GM12878 (cell line): ENCODE data around the gene THAP3. TPM values are rescaled to one million over a fixed set of nuclear protein-coding genes. Genes with fewer than 3 reads are reported as not detected.

Experiments
- ATAC-seq: fragments of 200-7000 bp; cut with Tn5 transposase; 3 replicates; pipeline ENCODE4 v1.9.1; 2020; ENCODE audit warnings: mild to moderate bottlenecking, moderate library complexity
- BruUV-seq: library from RNA; stranded (reverse); fragments of 400-500 nt; replicated peaks from 2 replicates; lab custom pipeline; 2021; lab: Mats Ljungman, UMichigan
- CTCF ChIA-PET: fragments of 300-600 bp; sonication (Branson Sonifier 250); formaldehyde crosslinking; extraction: SDS; loops from one replicate; lab custom pipeline; 2021; ENCODE audit warnings: inconsistent platforms; lab: Yijun Ruan, JAX
- POLR2A ChIA-PET: fragments of 350-600 bp; formaldehyde crosslinking; extraction: SDS; loops from one replicate; lab custom pipeline; 2021; ENCODE audit warnings: inconsistent platforms; lab: Charles Lee
- RAD21 ChIA-PET: fragments of 300-600 bp; sonication (Branson Sonifier 250); formaldehyde crosslinking; loops from one replicate; lab custom pipeline; 2023; ENCODE audit warnings: antibody characterized with exemption; ENCODE audit not compliant: unreplicated experiment; lab: Charles Lee
- SMC1A ChIA-PET: fragments of 300-600 bp; sonication (Branson Sonifier 250); formaldehyde crosslinking; loops from one replicate; lab custom pipeline; 2023; ENCODE audit not compliant: unreplicated experiment, uncharacterized antibody; lab: Charles Lee
- DNase-seq: peaks from one replicate; pipeline ENCODE4 v3.0.0-alpha.2; 2011; ENCODE audit warnings: low read depth, low spot score
- FAIRE-seq: peaks from 3 replicates; lab custom pipeline; 2011; peaks lifted over from hg19 to GRCh38; lab: Jason Lieb, UNC
- H2AFZ ChIP-seq: 2 replicates; pipeline ENCODE4 v1.6.0; 2011; ENCODE audit warnings: low read depth, low read length, control low read depth; ENCODE audit not compliant: control insufficient read depth
- H3K27ac ChIP-seq: 2 replicates; pipeline ENCODE4 v1.5.1; 2011; ENCODE audit warnings: control low read depth; ENCODE audit not compliant: control insufficient read depth, insufficient read depth
- H3K27me3 ChIP-seq, 2 experiments: replicated peaks in 1 of 2; 2 replicates each; pipeline versions ENCODE4 v1.6.0 to v1.6.1; 2011; ENCODE audit warnings: low read length in 1 of 2; ENCODE audit not compliant: control insufficient read depth in 2 of 2, insufficient read depth in 2 of 2
- H3K36me3 ChIP-seq, 2 experiments: 2 replicates each; pipeline ENCODE4 v1.5.1; 2011; ENCODE audit warnings: low read length in 1 of 2; ENCODE audit not compliant: control insufficient read depth in 2 of 2, insufficient read depth in 2 of 2
- H3K4me1 ChIP-seq: 2 replicates; pipeline ENCODE4 v1.6.1; 2011; ENCODE audit warnings: mild to moderate bottlenecking, low read length, moderate library complexity, mixed read lengths; ENCODE audit not compliant: control insufficient read depth, insufficient read depth
- H3K4me2 ChIP-seq: 2 replicates; pipeline ENCODE4 v1.6.0; 2011; ENCODE audit warnings: control low read depth; ENCODE audit not compliant: control insufficient read depth, insufficient read depth
- H3K4me3 ChIP-seq: fragments of 200-600 bp; sonication (generic); 2 replicates; pipeline ENCODE4 v1.5.1; 2016
- H3K79me2 ChIP-seq: 2 replicates; pipeline ENCODE4 v1.6.0; 2011; ENCODE audit warnings: low read length; ENCODE audit not compliant: control insufficient read depth, insufficient read depth
- H3K9ac ChIP-seq: 2 replicates; pipeline ENCODE4 v1.8.0; 2011; ENCODE audit warnings: low read length, control low read depth, mixed read lengths; ENCODE audit not compliant: control insufficient read depth, insufficient read depth
- H3K9me3 ChIP-seq: replicated peaks from 3 replicates; pipeline ENCODE4 v1.5.1; 2011; ENCODE audit warnings: mild to moderate bottlenecking, low read length; ENCODE audit not compliant: control insufficient read depth, insufficient read depth
- H4K20me1 ChIP-seq: 2 replicates; pipeline ENCODE4 v1.6.0; 2011; ENCODE audit not compliant: control insufficient read depth, insufficient read depth
- ATF7 ChIP-seq: fragments of 450-650 bp; IDR thresholded peaks from 2 replicates; pipeline ENCODE4 v1.6.1; 2016; ENCODE audit warnings: low read depth, mild to moderate bottlenecking
- BCL3 ChIP-seq: IDR thresholded peaks from 2 replicates; pipeline ENCODE4 v1.6.1; 2011; ENCODE audit warnings: borderline replicate concordance, low read depth, mild to moderate bottlenecking, moderate library complexity, low read length; ENCODE audit not compliant: insufficient read depth, poor library complexity, severe bottlenecking
- CBX3 ChIP-seq: fragments of 200-600 bp; sonication (generic); IDR thresholded peaks from 2 replicates; pipeline ENCODE4 v1.6.1; 2016; ENCODE audit warnings: low read depth, borderline replicate concordance
- EGR1 ChIP-seq, 2 experiments: IDR thresholded peaks; 1 replicate in 1 of 2; 2 replicates in 1 of 2; pipeline ENCODE4 v1.6.1; 2011 to 2012; ENCODE audit warnings: low read depth in 2 of 2, low read length in 2 of 2, borderline replicate concordance in 1 of 2, mild to moderate bottlenecking in 1 of 2, moderate library complexity in 1 of 2
- KAT2A ChIP-seq: conservative IDR thresholded peaks from 2 replicates; pipeline ENCODE4 v1.6.1; 2011; ENCODE audit warnings: low read depth, low read length; ENCODE audit not compliant: control insufficient read depth
- MYC ChIP-seq: IDR thresholded peaks from 2 replicates; pipeline ENCODE4 v1.6.1; 2011; ENCODE audit warnings: mild to moderate bottlenecking, low read length, moderate library complexity, inconsistent platforms; ENCODE audit not compliant: insufficient read depth, insufficient replicate concordance, insufficient read length, severe bottlenecking
- PBX3 ChIP-seq: IDR thresholded peaks from 2 replicates; pipeline ENCODE4 v1.6.1; 2011; ENCODE audit warnings: mild to moderate bottlenecking, low read depth, low read length, moderate library complexity; ENCODE audit not compliant: insufficient replicate concordance
- SIN3A ChIP-seq: IDR thresholded peaks from 2 replicates; pipeline ENCODE4 v1.6.1; 2012; ENCODE audit warnings: low read depth, low read length, improper control_type of control experiment
- SUZ12 ChIP-seq: fragments of 200-600 bp; sonication (generic); IDR thresholded peaks from one replicate; pipeline ENCODE4 v1.6.1; 2018; ENCODE audit warnings: antibody characterized with exemption, mild to moderate bottlenecking; ENCODE audit not compliant: unreplicated experiment
- YY1 ChIP-seq: IDR thresholded peaks from 2 replicates; pipeline ENCODE4 v1.6.1; 2011; ENCODE audit warnings: low read depth, mild to moderate bottlenecking, low read length
- ZNF24 ChIP-seq: fragments of 450-650 bp; IDR thresholded peaks from 2 replicates; pipeline ENCODE4 v1.6.1; 2017; ENCODE audit warnings: antibody characterized with exemption, mild to moderate bottlenecking
- ZNF384 ChIP-seq: IDR thresholded peaks from 2 replicates; pipeline ENCODE4 v1.6.1; 2012; ENCODE audit warnings: low read depth, mild to moderate bottlenecking, low read length, improper control_type of control experiment, borderline replicate concordance
- ZZZ3 ChIP-seq: IDR thresholded peaks from 2 replicates; pipeline ENCODE4 v1.6.1; 2011; ENCODE audit warnings: low read depth; ENCODE audit not compliant: control insufficient read depth, insufficient read length
- WGBS: methylation state at CpG from one replicate; pipeline ENCODE4 v1.1.6; 2016; ENCODE audit warnings: low lambda C conversion rate; ENCODE audit not compliant: insufficient replicate concordance, insufficient coverage; ENCODE audit errors: missing lambda C conversion rate; 5-methylcytosine and 5-hydroxymethylcytosine counted together
- in situ Hi-C: fragments of 300-500 bp; cut with MboI; formaldehyde crosslinking; loops from 9 replicates; pipeline ENCODE4 v1.14.3; 2018; ENCODE audit warnings: mixed read lengths
- intact Hi-C: fragments of 100-400 bp; cut with micrococcal nuclease; formaldehyde crosslinking; loops from one replicate; pipeline ENCODE4 v1.14.2; 2022; ENCODE audit not compliant: unreplicated experiment
- polyA plus RNA-seq, 11 experiments: library from polyadenylated mRNA; depleted of rRNA in 4 of 11; unstranded in 6 of 11; stranded (reverse) in 5 of 11; fragments of >200 nt; fragmentation: Nextera tagmentation in 4 of 11; fragmentation: Illumina TruSeq in 1 of 11; extraction: Ambion mirVana in 4 of 11; extraction: Trizol in 1 of 11; gene quantifications; 1 replicate in 1 of 11; 2 replicates in 10 of 11; pipeline versions ENCODE4 v1.2.1 to v1.2.3, GENCODE V29; 2011 to 2016; ENCODE audit warnings: inconsistent platforms in 2 of 11, missing spikeins in 2 of 11, low read depth in 1 of 11
- total RNA-seq, 4 experiments: library from RNA; depleted of rRNA in 3 of 4; stranded (reverse); fragments of >200 nt in 3 of 4; fragmentation: Illumina TruSeq in 1 of 4; extraction: Trizol in 1 of 4; gene quantifications; 2 replicates each; pipeline versions ENCODE4 v1.2.1 to v1.2.3, GENCODE V29; 2013 to 2021

Gene THAP3
- total and polyA plus RNA-seq, 10 of the 15 experiments (the other 5 are each of a cell fraction or from before 2014, with no cell fraction given) = 1.5 to 19.5 (median 11.9) TPM

- ATAC-seq (no peak), FAIRE-seq (no peak), DNase-seq (no peak)
- intact Hi-C loops (no loop called here), in situ Hi-C loops (no loop called here)
- ChIA-PET RAD21 (no interaction called here), CTCF (no interaction called here), SMC1A (no interaction called here), POLR2A (no interaction called here)
- peaks cover 20 to 28% of the 10 kb centered on the region in 2 experiments for H3K36me3 ChIP-seq
- H3K9me3 ChIP-seq = no peaks in the 10 kb centered on the region
- H3K4me1 ChIP-seq = no peaks in the 10 kb centered on the region
- no peaks in the 10 kb centered on the region for H3K79me2 ChIP-seq
- no peak overlapping the region for H3K4me3 ChIP-seq
- H3K4me2 ChIP-seq = no peak overlapping the region
- H3K27me3 ChIP-seq = no peaks in the 10 kb centered on the region
- TF ChIP-seq EGR1 (IDR thresholded peaks at IDR 0.05; ENCODE audit: borderline replicate concordance in 1 of 2, low read depth in 2 of 2, low read length in 2 of 2) = no peak
- no peak overlapping the region for H3K9ac ChIP-seq
- no peak overlapping the region for H2AFZ ChIP-seq
- H3K27ac ChIP-seq = no peak overlapping the region
- BruUV-seq = no TSS peak
- 78% methylated on average over 6 of the region's 6 CpGs for WGBS
- H4K20me1 ChIP-seq = no peaks in the 10 kb centered on the region
Measured at GRCh38 chr1:6652986-6653385, 28.3 kb downstream of the THAP3 start.

- Histone ChIP-seq H3K4me1 (no peaks in the 10 kb centered on the region), H3K79me2 (no peaks in the 10 kb centered on the region), H4K20me1 (no peaks in the 10 kb centered on the region), H3K27me3 (no peaks in the 10 kb centered on the region), H3K36me3 (peaks cover 20 to 28% of the 10 kb centered on the region in 2 experiments), H3K9me3 (no peaks in the 10 kb centered on the region), H3K4me3 (no peak overlapping the region), H3K27ac (no peak overlapping the region), H3K9ac (no peak overlapping the region), H3K4me2 (no peak overlapping the region), H2AFZ (no peak overlapping the region)
- ChIA-PET CTCF (interaction anchor here (1.0 kb wide), 1 partner anchor 215 kb away, joined by 4 read pairs; no protein-coding TSS in a partner anchor), POLR2A (interaction anchor here (0.5 to 0.6 kb wide), 2 partner anchors 9 to 22 kb away, joined by 3 to 4 read pairs; no protein-coding TSS in a partner anchor), SMC1A (no interaction called here), RAD21 (no interaction called here)
- WGBS = 95% methylated on average over 23 of the region's 23 CpGs
- DNase-seq (no peak), ATAC-seq (no peak), FAIRE-seq (no peak)
- intact Hi-C loops (no loop called here), in situ Hi-C loops (no loop called here)
- BruUV-seq = no TSS peak
- no peak for TF ChIP-seq ZNF24
- TF ChIP-seq ATF7 = no peak
- no peak for TF ChIP-seq YY1
- TF ChIP-seq PBX3 = no peak
- no peak for TF ChIP-seq MYC
- no peak for TF ChIP-seq CBX3
- no peak for TF ChIP-seq ZZZ3
- TF ChIP-seq EGR1 (IDR thresholded peaks at IDR 0.05; ENCODE audit: borderline replicate concordance in 1 of 2, low read depth in 2 of 2, low read length in 2 of 2) = no peak
- TF ChIP-seq KAT2A = no peak
- TF ChIP-seq SUZ12 = no peak
- no peak for TF ChIP-seq SIN3A
- TF ChIP-seq BCL3 = no peak
- TF ChIP-seq ZNF384 = no peak
Measured at GRCh38 chr1:6653436-6654290, 29.0 kb downstream of the THAP3 start.
